ENCODE data around the gene PREX1. TPM values are rescaled to one million over a fixed set of nuclear protein-coding genes. Genes with fewer than 3 reads are reported as not detected.

The PREX1 gene
- total RNA-seq, 1 experiment from 2014 or later, result 3.3 TPM

DNA sequence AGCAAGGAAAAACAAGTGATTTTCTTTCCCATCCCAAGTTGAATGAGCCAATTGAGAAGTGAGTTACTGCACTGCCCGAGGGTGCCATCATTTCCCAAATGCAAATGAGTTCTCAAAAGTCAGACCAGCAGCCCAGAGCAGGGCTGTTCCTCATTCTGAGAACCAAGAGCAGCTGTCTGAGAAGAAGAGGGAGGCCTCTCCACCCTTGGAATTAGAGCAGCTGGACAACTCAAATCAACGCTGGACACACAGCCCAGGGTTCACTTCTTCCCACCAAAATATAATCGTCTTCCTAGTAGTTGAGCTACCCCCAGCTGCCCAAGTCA lies 4.6 kb upstream of the PREX1 start:
- no peak overlapping the region for H3K4me3 ChIP-seq
- H3K9me3 ChIP-seq (ENCODE audit: insufficient read depth, low read depth), result no peaks in the 10 kb centered on the region
- H3K4me2 ChIP-seq, result peak overlapping the region; percentile 34
- H2AFZ ChIP-seq, result no peak overlapping the region
- H3K36me3 ChIP-seq (ENCODE audit: low read depth), result no peaks in the 10 kb centered on the region
- ChIA-PET CTCF (no interaction called here), POLR2A (ENCODE audit: unreplicated experiment) (interaction anchor here (0.6 kb wide), 2 partner anchors 150 to 413 kb away, joined by 4 to 8 read pairs; no protein-coding TSS in a partner anchor)
- H3K27me3 ChIP-seq (ENCODE audit: insufficient read depth, low read depth), result no peaks in the 10 kb centered on the region
- peaks cover 28% of the 10 kb centered on the region for H3K4me1 ChIP-seq (replicated peaks; ENCODE audit: insufficient read depth)
- H3F3A ChIP-seq (ENCODE audit: insufficient read depth, low read depth), result peaks cover 28% of the 10 kb centered on the region; the same call in 1 of the 2 replicates
- no peaks in the 10 kb centered on the region for H3K79me2 ChIP-seq (ENCODE audit: low read depth)
- BruUV-seq (replicated peaks), result no TSS peak
- TF ChIP-seq, protein P1, sequence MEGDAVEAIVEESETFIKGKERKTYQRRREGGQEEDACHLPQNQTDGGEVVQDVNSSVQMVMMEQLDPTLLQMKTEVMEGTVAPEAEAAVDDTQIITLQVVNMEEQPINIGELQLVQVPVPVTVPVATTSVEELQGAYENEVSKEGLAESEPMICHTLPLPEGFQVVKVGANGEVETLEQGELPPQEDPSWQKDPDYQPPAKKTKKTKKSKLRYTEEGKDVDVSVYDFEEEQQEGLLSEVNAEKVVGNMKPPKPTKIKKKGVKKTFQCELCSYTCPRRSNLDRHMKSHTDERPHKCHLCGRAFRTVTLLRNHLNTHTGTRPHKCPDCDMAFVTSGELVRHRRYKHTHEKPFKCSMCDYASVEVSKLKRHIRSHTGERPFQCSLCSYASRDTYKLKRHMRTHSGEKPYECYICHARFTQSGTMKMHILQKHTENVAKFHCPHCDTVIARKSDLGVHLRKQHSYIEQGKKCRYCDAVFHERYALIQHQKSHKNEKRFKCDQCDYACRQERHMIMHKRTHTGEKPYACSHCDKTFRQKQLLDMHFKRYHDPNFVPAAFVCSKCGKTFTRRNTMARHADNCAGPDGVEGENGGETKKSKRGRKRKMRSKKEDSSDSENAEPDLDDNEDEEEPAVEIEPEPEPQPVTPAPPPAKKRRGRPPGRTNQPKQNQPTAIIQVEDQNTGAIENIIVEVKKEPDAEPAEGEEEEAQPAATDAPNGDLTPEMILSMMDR (conservative IDR thresholded peaks at IDR 0.05), result no peak
- no peak for TF ChIP-seq EZH2 (IDR thresholded peaks at IDR 0.05; ENCODE audit: low read depth)
- peak overlapping the region; percentile 59; the same call in 1 of the 2 replicates for H3K27ac ChIP-seq
- intact Hi-C loops (cut with micrococcal nuclease; ENCODE audit: unreplicated experiment), result loop anchor here (5.0 kb wide), 2 partner anchors 65 to 150 kb away; no protein-coding TSS in a partner anchor
- no peaks in the 10 kb centered on the region for H3K9me2 ChIP-seq (ENCODE audit: insufficient read depth)
- no peak for DNase-seq
- H4K20me1 ChIP-seq (ENCODE audit: insufficient read depth), result no peaks in the 10 kb centered on the region

DNA sequence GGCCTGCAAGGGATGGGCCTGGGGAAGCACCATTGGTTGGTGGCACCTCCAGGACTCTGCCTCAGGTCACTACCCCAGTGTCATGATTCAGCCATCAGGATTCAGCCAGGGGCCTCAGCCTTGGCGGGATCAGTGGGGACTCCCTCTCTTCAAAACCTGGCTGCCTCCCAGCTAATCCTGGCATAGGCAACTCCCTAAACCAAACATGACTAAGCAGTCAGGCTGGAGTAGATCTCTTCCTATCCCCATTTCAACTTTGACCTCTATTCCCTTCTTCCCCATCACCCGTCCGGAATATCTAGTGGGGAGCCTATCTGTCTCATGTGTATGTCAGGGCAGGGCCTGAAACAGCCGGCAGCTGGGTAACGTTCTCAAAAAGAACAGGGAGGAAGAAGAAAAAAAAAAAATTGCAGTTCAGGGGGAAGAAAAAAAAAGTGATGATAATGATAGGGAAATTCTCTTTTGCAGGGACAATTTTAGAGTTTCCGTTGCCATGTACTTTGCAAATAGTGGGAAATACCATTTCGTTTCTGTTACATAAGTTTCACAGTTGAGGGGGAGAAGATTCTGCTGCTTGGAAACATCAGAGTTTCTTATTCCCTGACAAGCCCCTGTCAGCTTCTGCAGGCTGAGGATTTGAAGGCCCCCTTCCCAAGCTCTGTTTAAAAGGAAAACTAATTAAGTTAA lies 4.1 kb upstream of the PREX1 start:
- H2AFZ ChIP-seq, result no peak overlapping the region
- H3K9me2 ChIP-seq (ENCODE audit: insufficient read depth), result no peaks in the 10 kb centered on the region
- intact Hi-C loops (cut with micrococcal nuclease; ENCODE audit: unreplicated experiment), result loop anchor here (1.0 to 5.0 kb wide), 3 partner anchors 44 to 150 kb away; no protein-coding TSS in a partner anchor
- peak overlapping the region; percentile 59 for H3K27ac ChIP-seq
- no peaks in the 10 kb centered on the region for H3K27me3 ChIP-seq (ENCODE audit: insufficient read depth, low read depth)
- no peaks in the 10 kb centered on the region for H4K20me1 ChIP-seq (ENCODE audit: insufficient read depth)
- no peaks in the 10 kb centered on the region for H3K9me3 ChIP-seq (ENCODE audit: insufficient read depth, low read depth)
- no peaks in the 10 kb centered on the region for H3K79me2 ChIP-seq (ENCODE audit: low read depth)
- DNase-seq, result peak; percentile 86 to 88
- TF ChIP-seq, protein P1 (conservative IDR thresholded peaks at IDR 0.05), result no peak
- H3K4me3 ChIP-seq, result no peak overlapping the region
- H3K36me3 ChIP-seq (ENCODE audit: low read depth), result no peaks in the 10 kb centered on the region
- POLR2A ChIA-PET (ENCODE audit: unreplicated experiment), result interaction anchor here (0.6 kb wide), 5 partner anchors 8 to 412 kb away, joined by 3 to 8 read pairs (median 4); no protein-coding TSS in a partner anchor
- CTCF ChIA-PET, result interaction anchor here (0.5 kb wide), 1 partner anchor 68 kb away, joined by 3 read pairs; no protein-coding TSS in a partner anchor
- BruUV-seq (replicated peaks), result no TSS peak
- peak overlapping the region; percentile 34 for H3K4me2 ChIP-seq
- H3K4me1 ChIP-seq (replicated peaks; ENCODE audit: insufficient read depth), result peaks cover 28% of the 10 kb centered on the region
- H3F3A ChIP-seq (ENCODE audit: insufficient read depth, low read depth), result peaks cover 28% of the 10 kb centered on the region; the same call in 1 of the 2 replicates

DNA sequence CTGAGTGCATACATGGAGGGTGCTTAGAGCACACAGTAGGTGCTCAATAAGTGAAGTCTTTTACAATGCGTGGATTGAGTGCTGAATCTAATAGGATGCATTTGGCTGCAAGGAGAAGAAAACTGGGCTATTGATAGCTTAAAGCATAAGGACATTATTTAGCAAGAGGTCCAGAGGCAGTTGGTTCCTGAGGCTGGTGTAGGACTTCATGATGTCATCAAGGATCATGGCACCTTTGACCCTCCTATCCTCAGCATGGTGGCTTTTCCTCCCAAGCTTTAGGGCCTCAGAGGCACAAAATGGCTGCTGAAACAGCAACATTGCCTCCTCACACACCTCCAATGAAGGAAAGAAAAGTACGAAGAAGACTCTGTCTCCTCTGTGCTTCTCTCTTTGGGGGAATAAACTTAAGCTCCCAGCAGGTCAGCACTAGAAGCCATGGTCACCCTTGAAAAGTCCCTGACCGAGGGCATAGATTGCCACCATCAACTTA lies 3.1 kb upstream of the PREX1 start:
- no peaks in the 10 kb centered on the region for H3K36me3 ChIP-seq (ENCODE audit: low read depth)
- no peak for TF ChIP-seq EZH2 (IDR thresholded peaks at IDR 0.05; ENCODE audit: low read depth)
- TF ChIP-seq, protein P1 (conservative IDR thresholded peaks at IDR 0.05), result no peak
- CTCF ChIA-PET, result interaction anchor here (0.5 to 0.7 kb wide), 2 partner anchors 69 to 173 kb away, joined by 3 read pairs; no protein-coding TSS in a partner anchor
- H3K27ac ChIP-seq, result peak overlapping the region; percentile 59
- no peaks in the 10 kb centered on the region for H4K20me1 ChIP-seq (ENCODE audit: insufficient read depth)
- no peaks in the 10 kb centered on the region for H3K79me2 ChIP-seq (ENCODE audit: low read depth)
- H3K27me3 ChIP-seq (ENCODE audit: insufficient read depth, low read depth), result no peaks in the 10 kb centered on the region
- intact Hi-C loops (cut with micrococcal nuclease; ENCODE audit: unreplicated experiment), result loop anchor here (1.0 to 5.0 kb wide), 3 partner anchors 45 to 149 kb away; no protein-coding TSS in a partner anchor
- H2AFZ ChIP-seq, result no peak overlapping the region
- no peak for DNase-seq
- BruUV-seq (replicated peaks), result no TSS peak
- POLR2A ChIA-PET (ENCODE audit: unreplicated experiment), result interaction anchor here (0.6 kb wide), 1 partner anchor 145 kb away, joined by 4 read pairs; no protein-coding TSS in a partner anchor
- peaks cover 28% of the 10 kb centered on the region for H3K4me1 ChIP-seq (replicated peaks; ENCODE audit: insufficient read depth)
- H3F3A ChIP-seq (ENCODE audit: insufficient read depth, low read depth), result peaks cover 28% of the 10 kb centered on the region; the same call in 1 of the 2 replicates
- no peak overlapping the region for H3K4me3 ChIP-seq
- no peaks in the 10 kb centered on the region for H3K9me3 ChIP-seq (ENCODE audit: insufficient read depth, low read depth)
- peak overlapping the region; percentile 34 for H3K4me2 ChIP-seq
- no peaks in the 10 kb centered on the region for H3K9me2 ChIP-seq (ENCODE audit: insufficient read depth)

Measured in PC-9 (cell line).